Cardiac muscle cell (in vitro differentiated cells and primary cell): ENCODE data around the gene REL. TPM values are rescaled to one million over a fixed set of nuclear protein-coding genes. Genes with fewer than 3 reads are reported as not detected.

Source experiments
- DNase-seq, 2 donors: peaks; one replicate each; pipeline versions ENCODE4 v3.0.0 to v3.0.0-alpha.2; 2010 to 2017; ENCODE audit warnings: low read depth in 1 of 2, low spot score in 1 of 2
- H3K27ac ChIP-seq: fragments of 200-600 bp; sonication (generic); 2 replicates; pipeline ENCODE4 v1.5.1; 2016
- H3K27me3 ChIP-seq: fragments of 200-600 bp; sonication (generic); 2 replicates; pipeline ENCODE4 v1.6.0; 2016; ENCODE audit warnings: control low read depth
- H3K36me3 ChIP-seq: fragments of 200-600 bp; sonication (generic); 2 replicates; pipeline ENCODE4 v1.5.1; 2016; ENCODE audit warnings: control low read depth
- H3K4me1 ChIP-seq: fragments of 200-600 bp; sonication (generic); 2 replicates; pipeline ENCODE4 v1.8.1; 2017; ENCODE audit warnings: low read depth, mild to moderate bottlenecking, mixed run types
- H3K4me3 ChIP-seq: fragments of 200-600 bp; sonication (generic); 2 replicates; pipeline ENCODE4 v1.5.1; 2016; ENCODE audit warnings: mild to moderate bottlenecking
- H3K9me3 ChIP-seq: fragments of 200-600 bp; sonication (generic); 2 replicates; pipeline ENCODE4 v1.5.1; 2017; ENCODE audit warnings: low read depth, mild to moderate bottlenecking, control low read depth
- CTCF ChIP-seq: IDR thresholded peaks from 2 replicates; pipeline ENCODE4 v1.5.1; 2012; ENCODE audit warnings: low read depth, mild to moderate bottlenecking, low read length
- polyA plus RNA-seq: library from polyadenylated mRNA; unstranded; fragments of >200 nt; fragmentation: Nextera tagmentation; extraction: Ambion mirVana; gene quantifications from 2 replicates; pipeline ENCODE4 v1.2.1, GENCODE V29; 2016
- total RNA-seq: library from RNA; depleted of rRNA; stranded (reverse); fragments of >200 nt; gene quantifications from 2 replicates; pipeline ENCODE4 v1.2.3, GENCODE V29; 2016

REL gene
- total and polyA plus RNA-seq, 2 experiments from 2014 or later = 7.6 to 11.5 TPM

- H3K4me3 ChIP-seq = no peak overlapping the region
- no peaks in the 10 kb centered on the region for H3K36me3 ChIP-seq
- no peak for TF ChIP-seq CTCF
- no peak for DNase-seq
- no peaks in the 10 kb centered on the region for H3K27me3 ChIP-seq
- no peaks in the 10 kb centered on the region for H3K4me1 ChIP-seq
- no peak overlapping the region for H3K27ac ChIP-seq
- H3K9me3 ChIP-seq = no peaks in the 10 kb centered on the region
These were observed 92.3 kb downstream of the REL start for GRCh38 chr2:60973705-60974104.

GRCh38 chr2:60974652-60975051 is 93.3 kb downstream of the REL start:
- DNase-seq = no peak

More at GRCh38 chr2:60974652-60975051, 93.3 kb downstream of the REL start:
- no peak overlapping the region for H3K4me3 ChIP-seq
- H3K9me3 ChIP-seq = no peaks in the 10 kb centered on the region
- TF ChIP-seq CTCF = no peak
- H3K27me3 ChIP-seq = no peaks in the 10 kb centered on the region
- no peaks in the 10 kb centered on the region for H3K36me3 ChIP-seq
- H3K4me1 ChIP-seq = no peaks in the 10 kb centered on the region
- H3K27ac ChIP-seq = no peak overlapping the region

Other genes with a start within 250 kb of the REL start
- gene PAPOLG, start 125.3 kb upstream of the REL start, total RNA-seq = 13.3 and 13.6 TPM in 2 replicates
- 8.6 and 16.0 TPM in 2 replicates for gene PAPOLG, start 125.3 kb upstream of the REL start, polyA plus RNA-seq
- gene PEX13, start 136.1 kb downstream of the REL start, total RNA-seq = 29.7 and 35.5 TPM in 2 replicates
- 26.7 and 37.3 TPM in 2 replicates for gene PEX13, start 136.1 kb downstream of the REL start, polyA plus RNA-seq
- 5.0 and 8.9 TPM in 2 replicates for gene PUS10, start 136.7 kb downstream of the REL start, total RNA-seq
- gene PUS10, start 136.7 kb downstream of the REL start, polyA plus RNA-seq = 3.0 and 5.2 TPM in 2 replicates
- 3.5 and 6.1 TPM in 2 replicates for gene SANBR, start 184.3 kb downstream of the REL start, total RNA-seq
- gene SANBR, start 184.3 kb downstream of the REL start, polyA plus RNA-seq = 8.7 and 15.4 TPM in 2 replicates